IPS DF 4.7 (cell line): ENCODE results near the gene IFNLR1.

ENCODE experiments used
- DNase-seq: peaks from one replicate; pipeline ENCODE4 v3.0.0-alpha.2; 2013; ENCODE audit warnings: low spot score; ENCODE audit errors: extremely low read depth

IFNLR1 gene

DNA sequence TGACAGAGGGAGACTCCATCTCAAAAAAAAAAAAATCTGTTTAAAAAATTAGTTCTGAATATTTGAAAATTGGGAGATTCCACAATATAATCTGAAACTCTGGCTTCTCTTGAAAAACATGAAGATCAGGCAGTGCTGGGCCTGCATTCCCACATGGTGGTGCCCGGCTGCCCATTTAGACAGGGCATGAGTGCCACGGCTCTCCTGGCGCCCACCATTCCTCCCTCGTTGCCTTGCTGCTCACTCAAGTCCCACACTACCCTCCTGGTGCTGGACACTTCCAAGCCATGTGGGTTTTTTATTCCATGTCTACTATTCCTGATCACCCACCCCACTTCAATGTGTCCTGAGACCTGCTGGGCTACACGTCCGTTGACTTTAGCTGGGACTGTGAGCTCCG, 64.3 kb downstream of the IFNLR1 start:
- no peak for DNase-seq

DNA sequence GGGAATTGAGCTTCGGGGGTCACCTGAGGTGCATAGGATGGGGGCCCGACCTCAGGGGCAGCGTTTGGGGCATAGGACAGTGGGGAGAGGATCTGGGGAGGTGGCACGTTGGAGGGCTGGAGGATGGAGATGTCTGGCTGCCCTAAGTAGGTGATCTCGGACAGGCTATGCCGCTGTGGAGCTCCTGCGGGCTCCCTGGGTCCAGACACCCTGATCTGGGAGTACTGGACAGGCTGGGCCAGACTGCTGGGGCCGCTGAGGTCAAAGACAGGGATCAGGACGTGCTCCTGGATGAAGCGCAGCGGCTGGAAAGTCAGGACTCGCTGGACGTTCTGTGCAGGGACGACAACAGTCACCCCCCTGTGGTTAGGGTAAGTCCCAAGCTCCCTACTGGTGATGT, 65.7 kb downstream of the IFNLR1 start:
- no peak for DNase-seq

DNA sequence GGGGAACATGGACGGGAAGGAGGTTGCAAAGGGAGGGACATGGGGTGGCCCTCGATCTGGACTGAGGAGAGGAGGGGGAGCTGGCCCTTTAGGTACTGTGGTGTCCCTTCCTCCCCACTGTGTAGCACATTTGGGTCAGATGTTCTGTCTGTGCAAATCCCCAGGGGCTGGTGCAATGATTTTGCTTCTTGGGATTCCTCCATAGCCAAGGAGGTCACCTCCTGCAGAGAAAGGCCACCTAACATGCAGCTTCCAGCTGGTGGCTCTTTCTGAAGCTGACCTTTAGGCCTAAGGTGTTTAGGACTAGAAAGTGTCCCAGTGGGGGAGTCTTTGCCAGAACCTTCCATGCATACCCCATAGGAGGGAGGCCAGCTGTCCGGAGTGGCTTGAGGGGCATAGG, 66.1 kb downstream of the IFNLR1 start:
- DNase-seq: no peak

DNA sequence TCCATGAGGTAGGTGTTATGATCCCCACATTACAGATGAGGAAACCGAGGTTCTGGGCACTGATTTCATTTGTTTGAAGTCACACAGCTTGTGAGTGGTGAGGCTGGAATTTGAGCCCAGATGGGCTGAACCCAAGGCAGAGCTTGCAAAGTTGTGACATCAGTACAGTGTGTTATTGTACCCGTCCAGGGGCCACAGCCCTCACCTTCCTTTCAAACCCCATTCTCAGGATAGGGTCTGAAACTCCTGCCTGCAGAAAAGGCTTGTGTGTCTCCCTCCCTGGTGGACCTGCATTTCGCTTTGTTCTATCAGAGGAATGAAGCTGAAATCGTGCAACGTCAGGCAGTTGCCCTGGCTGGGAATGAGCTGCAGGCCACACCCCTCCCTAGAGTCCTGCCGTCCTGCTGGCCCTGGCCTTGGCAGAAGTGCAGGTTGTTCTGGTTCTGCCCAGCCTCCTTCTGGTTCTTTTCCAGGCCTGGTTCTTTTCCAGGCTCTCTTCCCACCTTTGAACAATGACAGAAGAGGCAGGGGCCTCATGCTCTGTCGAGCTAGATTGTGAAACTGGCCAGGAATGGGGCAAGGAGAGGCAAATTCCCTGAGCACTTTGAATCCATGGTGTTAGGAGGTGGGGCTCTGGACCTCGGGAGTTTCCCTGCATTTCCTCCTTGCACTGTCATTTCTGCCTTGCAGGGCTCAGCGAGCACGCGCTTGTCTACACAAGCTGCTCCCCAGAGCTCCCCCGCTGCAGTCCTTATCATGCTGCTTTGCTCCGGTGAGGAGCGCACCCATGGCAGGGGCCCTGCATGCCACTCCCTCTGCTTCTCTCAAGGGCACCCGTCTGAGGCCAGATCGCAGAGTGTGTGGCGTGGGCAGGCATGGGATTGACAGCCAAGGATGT, 67.0 kb downstream of the IFNLR1 start:
- DNase-seq: no peak

DNA sequence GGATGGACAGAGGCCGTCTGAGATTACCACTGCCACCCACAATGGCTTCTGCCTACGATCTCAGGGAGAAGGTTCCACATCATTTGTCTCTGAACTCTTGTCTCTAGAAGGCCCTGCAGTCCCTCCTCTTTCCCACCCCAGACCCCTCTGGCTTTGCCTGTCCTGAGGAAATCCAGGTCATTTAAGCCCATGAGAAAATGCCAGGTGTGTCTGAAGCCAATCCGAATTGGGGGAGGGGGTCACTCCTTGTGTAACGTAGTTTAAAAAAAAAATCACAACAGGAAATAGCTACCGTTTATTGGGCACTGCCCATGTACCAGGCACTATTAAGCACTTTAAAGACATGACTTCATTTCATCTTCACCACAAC, 67.6 kb downstream of the IFNLR1 start:
- no peak for DNase-seq

DNA sequence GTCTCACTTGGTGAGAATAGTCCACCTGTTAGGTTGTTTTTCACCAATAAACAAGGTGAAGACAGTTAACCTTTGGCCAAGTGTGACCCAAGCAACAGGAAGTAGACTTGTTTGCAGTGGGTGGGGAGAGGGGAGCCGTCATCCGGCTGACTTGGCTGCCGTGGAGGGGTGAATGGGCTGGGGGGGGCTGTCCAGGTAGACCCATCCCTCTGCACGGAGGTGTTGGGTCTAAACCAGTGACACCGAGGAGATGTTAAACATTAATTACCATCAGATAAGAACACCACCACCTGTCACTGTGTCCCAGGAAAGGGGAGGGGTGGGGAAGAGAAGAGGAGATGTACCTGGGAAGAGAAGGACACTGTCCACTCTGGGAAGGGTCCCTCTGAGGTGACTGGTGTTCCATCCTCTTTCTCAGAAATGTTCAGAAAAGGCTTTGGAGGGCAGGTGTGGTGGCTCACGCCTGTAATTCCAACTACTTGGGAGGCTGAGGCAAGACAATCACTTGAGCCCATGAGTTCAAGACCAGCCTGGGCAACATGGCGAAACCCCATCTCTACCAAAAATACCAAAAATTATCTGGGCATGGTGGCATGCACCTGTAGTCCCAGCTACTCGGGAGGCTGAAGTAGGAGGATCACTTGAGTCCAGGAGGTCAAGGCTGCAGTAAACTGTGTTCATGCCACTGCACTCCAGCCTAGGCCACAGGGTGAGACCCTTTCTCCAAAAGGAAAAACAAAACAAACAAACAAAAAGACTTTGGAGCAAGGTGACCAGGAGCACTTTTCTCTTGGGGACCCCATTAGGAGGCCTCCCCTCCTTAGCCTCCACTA, 68.5 kb downstream of the IFNLR1 start:
- DNase-seq: no peak

DNA sequence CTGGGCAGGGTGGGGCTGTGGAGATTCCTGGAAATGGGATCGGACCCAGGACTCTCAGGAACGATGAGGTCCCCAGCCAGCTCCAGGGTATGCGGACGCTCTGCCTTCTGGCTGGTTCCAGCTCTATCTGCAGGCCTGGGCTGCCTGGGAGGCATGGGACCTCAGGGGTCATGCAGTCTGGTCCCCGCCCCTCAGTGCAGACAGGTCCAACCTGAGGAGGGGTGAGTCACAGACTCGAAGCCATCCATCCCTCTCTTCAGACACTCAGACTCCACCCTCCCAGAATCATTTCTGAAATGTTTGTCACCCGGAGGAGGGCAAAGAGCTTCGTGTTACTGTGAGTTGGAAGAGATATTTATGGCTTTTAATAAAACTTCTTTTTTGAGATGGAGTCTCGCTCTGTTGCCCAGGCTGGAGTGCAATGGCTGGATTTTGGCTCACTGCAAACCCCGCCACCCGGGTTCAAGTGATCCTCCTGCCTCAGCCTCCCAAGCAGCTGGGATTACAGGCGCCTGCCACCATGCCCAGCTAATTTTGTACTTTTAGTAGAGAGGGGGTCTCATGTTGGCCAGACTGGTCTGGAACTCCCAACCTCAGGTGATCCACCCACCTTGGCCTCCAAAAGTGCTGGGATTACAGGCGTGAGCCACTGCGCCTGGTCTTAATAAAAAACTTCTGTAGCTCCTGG, 69.2 kb downstream of the IFNLR1 start:
- DNase-seq: no peak

DNA sequence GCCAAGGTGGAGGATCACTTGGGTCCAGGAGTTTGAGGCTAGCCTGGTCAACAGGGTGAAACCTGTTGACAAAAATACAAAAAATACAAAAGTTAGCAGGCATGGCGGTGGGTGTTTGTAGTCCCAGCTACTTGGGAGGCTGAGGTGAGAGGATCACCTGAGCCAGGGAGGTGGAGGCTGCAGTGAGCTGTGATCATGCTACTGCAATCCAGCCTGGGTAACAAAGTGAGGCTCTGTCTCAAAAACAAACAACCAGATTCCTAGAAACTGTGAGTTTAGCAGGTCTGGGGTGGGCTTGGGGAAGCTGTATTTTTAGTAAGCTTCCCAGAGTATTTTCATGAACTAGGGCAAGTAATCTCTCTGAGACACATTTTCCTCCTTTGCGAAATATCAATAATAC, 70.0 kb downstream of the IFNLR1 start:
- no peak for DNase-seq

DNA sequence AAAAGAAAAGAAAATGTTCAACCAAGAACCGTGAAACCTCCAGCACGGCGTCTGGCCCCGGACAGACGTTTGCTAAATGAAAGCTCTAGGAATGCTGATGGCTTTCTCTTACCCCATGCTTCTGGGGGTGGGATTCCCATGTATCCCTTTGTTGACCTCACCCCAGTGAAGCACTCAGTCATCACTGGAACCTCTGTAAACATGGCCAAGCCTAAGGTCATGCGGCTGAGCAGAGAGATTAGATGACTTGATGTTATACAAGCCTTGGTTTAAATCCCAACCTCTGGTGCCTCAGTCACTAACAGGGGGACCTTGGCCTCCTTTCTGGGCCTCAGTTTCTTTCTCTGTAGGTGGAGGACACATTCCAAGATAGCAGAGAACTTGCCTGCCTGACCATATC, 72.3 kb downstream of the IFNLR1 start:
- DNase-seq: no peak

DNA sequence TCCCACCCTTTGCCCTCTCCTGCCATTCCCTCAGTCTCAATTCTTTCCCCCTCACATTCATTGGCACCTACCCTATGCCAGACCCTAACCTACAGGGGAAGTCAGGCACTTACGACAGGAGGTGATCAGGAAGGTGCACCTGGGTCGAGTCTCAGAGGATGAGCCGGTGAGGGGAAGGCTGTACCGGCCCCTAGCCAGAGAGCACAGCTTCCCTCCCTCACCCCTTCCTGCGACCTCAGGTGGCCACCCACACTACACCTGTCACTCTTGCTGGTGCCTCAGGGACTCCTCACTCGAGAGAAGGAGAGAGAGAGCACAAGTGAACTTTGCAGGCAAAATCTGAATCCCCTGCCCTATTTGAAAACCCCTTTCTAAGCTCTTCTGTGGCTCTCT, 73.5 kb downstream of the IFNLR1 start:
- DNase-seq: no peak

DNA sequence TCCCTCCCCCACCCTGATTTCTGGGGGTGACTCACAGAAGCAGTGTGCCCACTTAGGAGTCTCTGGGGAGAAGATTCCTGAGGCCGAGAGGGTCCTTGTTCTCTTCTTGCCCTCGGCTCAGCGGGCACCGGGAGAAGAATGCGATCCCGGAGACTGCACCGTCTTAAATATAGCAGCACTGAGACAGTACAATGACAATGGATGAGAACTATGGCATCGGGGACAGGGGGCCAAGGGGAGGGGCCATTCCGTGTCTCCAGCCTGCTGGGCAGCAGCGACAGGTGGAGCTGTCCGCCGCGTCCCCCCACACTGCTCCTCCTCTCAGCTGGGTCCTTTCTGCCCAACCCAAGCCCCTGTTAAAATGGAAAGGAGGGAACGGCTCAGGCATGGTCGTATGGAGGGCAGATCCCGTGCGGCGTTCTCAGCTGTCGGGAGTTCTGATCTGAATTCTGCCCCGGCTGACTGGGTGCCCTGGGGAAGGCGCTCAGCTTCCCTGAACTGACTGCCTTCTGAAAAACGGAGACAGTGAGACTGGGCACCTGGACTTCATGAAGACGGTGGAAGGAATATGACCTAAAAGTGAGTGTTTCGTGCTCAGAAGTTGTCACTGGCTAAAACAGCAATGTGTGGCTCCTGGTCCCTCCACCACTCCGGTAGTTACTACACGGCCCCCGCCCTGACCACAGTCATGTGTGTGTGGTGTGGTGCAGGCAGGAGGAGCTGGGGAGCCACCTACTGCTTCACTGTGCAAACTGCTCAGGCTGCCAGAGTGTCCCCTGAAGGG, 74.9 kb downstream of the IFNLR1 start, which contains the start of gene MYOM3:
MYOM3 (minus strand) TSS at position 140 of the 784 bp plus-strand sequence. CDS start 3,499 bp downstream, outside the sequence.
- DNase-seq: peak; percentile 38

DNA sequence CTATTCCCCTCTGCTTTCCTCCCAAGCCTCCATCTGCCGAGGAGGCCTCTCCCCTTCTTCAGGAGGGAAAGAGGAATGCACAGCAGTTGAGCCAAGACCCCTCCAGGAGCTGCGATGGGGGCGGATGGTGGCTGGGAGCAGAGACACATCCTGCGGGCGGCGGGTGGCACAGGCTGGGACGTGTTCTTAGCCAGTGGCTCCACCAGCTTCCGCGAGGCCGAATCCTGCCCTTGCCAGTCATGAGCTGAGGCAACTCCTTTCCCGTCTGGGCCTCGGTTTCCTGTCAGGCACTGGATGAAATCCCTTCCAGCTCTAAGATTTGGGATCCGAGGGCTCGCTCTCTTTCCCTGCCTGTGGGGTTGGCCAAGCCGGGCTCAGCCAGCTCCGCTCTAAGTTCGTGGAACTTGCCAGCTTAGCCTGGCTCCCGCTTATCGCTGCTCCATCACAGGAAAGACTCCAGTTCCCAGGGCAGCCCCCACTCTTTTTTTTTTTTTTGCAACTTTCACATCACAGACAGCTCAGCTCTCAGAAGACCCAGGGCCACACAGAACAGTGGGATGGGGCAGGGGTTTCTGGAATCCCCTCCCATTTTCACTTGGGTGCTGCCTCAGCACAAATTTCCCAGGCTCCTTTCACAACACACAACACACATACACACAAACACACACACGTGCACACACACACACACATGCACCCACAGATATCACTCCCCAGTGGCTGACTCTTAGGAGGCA, 75.7 kb downstream of the IFNLR1 start:
- DNase-seq: no peak

DNA sequence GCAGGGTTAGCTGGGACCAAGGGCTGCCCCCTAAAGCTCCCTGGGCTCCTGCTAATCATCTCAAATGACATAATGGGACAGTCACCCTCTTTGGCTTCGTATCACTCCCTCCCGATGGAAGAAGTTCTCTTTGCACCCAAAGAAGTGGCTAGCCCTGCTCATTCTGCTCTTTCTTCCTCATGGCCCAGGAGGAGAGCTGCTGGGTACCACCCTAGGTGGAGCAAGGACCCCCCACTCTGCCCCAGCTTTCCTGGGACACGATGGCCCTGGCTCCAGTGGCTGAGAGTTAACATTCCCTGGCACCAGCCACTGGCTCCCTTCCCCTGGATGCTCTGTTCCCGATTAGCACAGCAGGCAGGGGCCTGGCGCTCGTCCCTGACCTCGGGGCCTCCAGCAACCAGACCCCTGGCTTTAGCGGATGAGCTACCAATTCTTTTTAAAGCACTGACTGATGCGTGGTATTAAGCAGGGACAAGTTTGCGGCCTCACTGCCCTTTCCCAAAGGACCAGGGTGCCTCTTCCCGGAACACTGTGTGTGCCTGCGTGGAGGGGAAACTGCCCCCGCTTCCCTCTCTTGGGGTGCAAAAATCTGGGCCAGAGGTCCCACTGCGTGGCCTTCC, 76.3 kb downstream of the IFNLR1 start:
- DNase-seq: no peak

DNA sequence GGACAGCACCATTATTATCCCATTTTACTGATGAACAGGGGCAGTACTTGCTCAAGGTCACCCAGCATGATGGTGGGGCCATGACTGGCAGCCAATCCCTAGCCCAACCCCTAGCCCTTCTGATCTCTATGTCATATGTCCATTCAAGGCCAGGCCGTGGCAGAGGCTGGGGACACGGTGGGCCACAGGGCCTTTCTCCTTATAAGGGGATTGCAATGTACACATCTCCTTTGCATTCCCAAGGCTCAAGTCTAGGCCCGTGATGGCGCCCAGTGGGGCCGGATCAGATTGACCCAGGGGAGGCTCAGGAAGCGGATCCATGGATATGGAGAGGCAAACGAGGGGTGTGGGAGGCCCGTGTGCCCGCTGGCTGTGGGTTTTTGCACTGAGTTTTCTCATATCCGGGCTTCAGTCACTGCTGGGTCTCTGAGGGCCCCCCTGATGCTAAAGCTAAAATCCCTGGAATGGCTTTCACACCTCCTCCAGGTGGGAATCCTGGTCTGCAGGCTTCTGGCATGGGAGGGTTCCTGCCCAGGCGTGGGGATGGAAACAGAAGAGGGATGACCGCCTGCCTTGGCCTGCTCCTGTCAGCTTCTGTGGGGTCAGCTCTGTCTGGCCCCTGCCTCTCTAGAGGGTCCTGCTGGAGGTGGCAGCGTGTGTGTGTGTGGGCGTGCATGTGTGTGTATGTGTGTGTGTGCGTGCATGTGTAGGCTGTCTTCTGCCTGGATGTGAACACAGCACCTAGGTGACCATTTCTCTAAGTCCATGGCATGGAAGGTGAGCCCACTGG, 77.2 kb downstream of the IFNLR1 start:
- DNase-seq: no peak

DNA sequence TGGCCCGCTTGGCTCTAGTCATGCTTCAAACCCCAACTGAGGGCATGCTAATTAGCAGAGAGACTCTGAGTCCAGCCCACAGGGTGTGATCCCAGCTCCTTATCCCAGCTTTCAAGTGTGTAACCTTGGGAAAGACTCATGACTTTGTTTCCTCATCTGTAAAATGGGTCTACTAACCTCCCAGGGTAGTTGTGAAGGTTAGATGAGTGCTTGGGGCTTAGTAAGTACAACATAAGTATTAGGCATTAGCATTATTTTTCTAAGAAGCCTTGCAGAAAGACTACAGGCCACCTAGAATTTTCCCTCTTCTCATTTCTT, 78.0 kb downstream of the IFNLR1 start:
- DNase-seq: no peak

DNA sequence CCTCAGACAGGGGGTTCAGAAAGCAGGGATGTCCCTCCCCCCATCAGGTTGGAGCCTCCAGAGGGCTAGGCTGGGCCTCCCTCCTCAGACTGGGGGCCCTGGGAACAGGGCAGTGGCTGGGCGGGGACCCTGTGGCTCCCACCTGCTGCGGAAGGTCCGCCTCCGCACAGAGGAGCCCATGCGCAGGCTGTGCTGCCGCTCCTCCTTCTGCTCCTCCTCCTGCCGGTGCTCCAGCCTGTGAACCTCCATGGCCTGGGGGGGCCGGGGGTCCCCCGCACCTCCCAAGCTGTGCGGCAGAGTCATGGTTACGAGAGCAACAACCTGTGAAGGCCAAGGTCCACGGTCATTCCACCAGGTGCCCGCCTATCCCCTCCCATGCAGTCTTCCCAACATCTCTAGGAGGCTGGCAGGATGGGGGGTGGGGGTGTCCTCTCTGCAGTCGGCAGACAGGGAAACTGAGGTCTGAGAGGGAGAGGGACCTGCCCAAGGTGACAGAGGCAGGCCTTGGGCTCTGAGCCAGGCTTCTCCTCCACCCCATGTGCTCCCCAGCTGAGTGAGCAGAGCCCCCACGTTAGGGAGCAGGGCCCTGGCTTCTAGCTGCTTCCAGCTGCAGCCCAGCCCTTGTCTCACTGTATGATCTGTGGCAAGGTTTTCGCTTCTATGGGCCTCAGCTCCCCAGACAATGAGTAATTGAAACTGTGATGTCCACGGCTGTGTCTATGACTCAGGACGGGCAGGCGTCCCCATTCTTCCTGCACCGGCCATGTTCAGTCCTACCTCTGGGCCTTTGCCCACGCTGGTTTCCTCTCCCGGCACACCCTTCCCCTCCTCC, 78.5 kb downstream of the IFNLR1 start:
- no peak for DNase-seq

DNA sequence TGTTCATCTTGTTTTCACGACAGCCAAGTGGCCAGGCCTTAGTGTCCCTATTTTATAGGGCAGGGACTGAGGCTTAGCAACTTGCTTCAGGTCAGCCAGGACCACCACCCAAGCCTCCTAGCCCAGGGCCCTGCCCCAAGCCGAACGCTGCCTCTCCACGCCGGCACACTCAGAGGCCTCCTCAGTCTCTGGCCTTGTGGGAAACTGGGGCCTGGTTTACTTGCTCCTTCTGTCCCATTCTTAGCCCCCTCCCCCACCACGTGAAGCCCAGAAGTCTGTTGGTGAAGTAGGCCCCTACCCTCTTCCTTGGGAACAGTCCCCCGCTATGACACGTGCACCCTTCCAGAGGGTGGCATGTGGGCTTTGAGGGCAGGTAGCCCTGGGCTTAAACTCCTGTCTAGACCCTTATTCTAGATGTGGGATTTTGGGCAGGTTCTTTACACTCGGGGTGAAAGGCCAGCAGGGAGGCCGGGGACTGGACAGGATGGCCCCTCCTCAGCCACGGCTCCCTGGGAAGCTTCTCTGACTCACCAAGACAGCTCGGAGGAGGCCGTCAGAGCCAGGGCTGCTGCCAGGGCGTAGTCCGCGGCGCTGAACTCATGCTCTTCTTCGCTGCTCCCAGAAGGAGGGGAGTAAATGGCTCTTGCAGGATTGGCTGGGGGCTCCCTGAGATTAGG, 79.5 kb downstream of the IFNLR1 start:
- no peak for DNase-seq
